Mesenchymal stem cell (in vitro differentiated cells and primary cell): Measurements from ENCODE around the gene NPAS2.

ENCODE experiments used
- DNase-seq: peaks from one replicate; pipeline ENCODE4 v3.0.0-alpha.2; 2013
- H2AFZ ChIP-seq: one replicate; pipeline ENCODE4 v1.6.1; 2013; ENCODE audit warnings: low read depth, mild to moderate bottlenecking, control low read depth, inconsistent platforms, low read length, moderate library complexity
- H2AK5ac ChIP-seq: 2 replicates; pipeline ENCODE4 v1.6.1; 2013; ENCODE audit warnings: low read length, moderate library complexity, mild to moderate bottlenecking, inconsistent platforms; ENCODE audit not compliant: severe bottlenecking
- H2BK120ac ChIP-seq: one replicate; pipeline ENCODE4 v1.6.1; 2013; ENCODE audit warnings: low read depth, mild to moderate bottlenecking, inconsistent platforms, low read length, moderate library complexity
- H2BK12ac ChIP-seq, 2 experiments: one replicate each; pipeline ENCODE4 v1.6.1; 2013; ENCODE audit warnings: inconsistent platforms in 2 of 2, low read length in 2 of 2, mild to moderate bottlenecking in 2 of 2, moderate library complexity in 2 of 2, control low read depth in 1 of 2
- H2BK15ac ChIP-seq: one replicate; pipeline ENCODE4 v1.6.1; 2013; ENCODE audit warnings: mild to moderate bottlenecking, low read depth, inconsistent platforms; ENCODE audit not compliant: poor library complexity, severe bottlenecking
- H2BK5ac ChIP-seq: 2 replicates; pipeline ENCODE4 v1.6.1; 2013; ENCODE audit warnings: low read depth, mild to moderate bottlenecking, low read length, control low read depth, inconsistent platforms; ENCODE audit not compliant: poor library complexity, severe bottlenecking
- H3K14ac ChIP-seq, 2 experiments: one replicate each; pipeline ENCODE4 v1.6.1; 2013; ENCODE audit warnings: inconsistent platforms in 2 of 2, low read length in 2 of 2, control low read depth in 1 of 2, mild to moderate bottlenecking in 1 of 2, moderate library complexity in 1 of 2
- H3K18ac ChIP-seq, 2 experiments: one replicate each; pipeline ENCODE4 v1.6.1; 2013; ENCODE audit warnings: inconsistent platforms in 2 of 2, low read length in 2 of 2, control low read depth in 1 of 2, low read depth in 1 of 2, mild to moderate bottlenecking in 1 of 2
- H3K23ac ChIP-seq, 2 experiments: one replicate each; pipeline ENCODE4 v1.6.1; 2013; ENCODE audit warnings: inconsistent platforms in 2 of 2, low read length in 2 of 2, mild to moderate bottlenecking in 2 of 2, moderate library complexity in 2 of 2, control low read depth in 1 of 2
- H3K27ac ChIP-seq: 2 replicates; pipeline ENCODE4 v1.5.1; 2013; ENCODE audit warnings: mild to moderate bottlenecking, moderate library complexity, low read length, control low read depth, inconsistent platforms; ENCODE audit not compliant: poor library complexity, severe bottlenecking
- H3K27me3 ChIP-seq, 2 experiments: 2 replicates each; pipeline versions ENCODE4 v1.6.1 to v1.7.0; 2013; ENCODE audit warnings: low read length in 2 of 2, mild to moderate bottlenecking in 2 of 2, moderate library complexity in 2 of 2, control low read depth in 1 of 2, inconsistent platforms in 1 of 2; ENCODE audit not compliant: control insufficient read depth in 1 of 2, insufficient read depth in 1 of 2
- H3K36me3 ChIP-seq, 2 experiments: 2 replicates each; pipeline versions ENCODE4 v1.6.1 to v1.7.0; 2013; ENCODE audit warnings: low read length in 2 of 2, control low read depth in 1 of 2, inconsistent platforms in 1 of 2, low read depth in 1 of 2, mild to moderate bottlenecking in 1 of 2; ENCODE audit not compliant: insufficient read depth in 2 of 2, control insufficient read depth in 1 of 2
- H3K4ac ChIP-seq, 2 experiments: one replicate each; pipeline ENCODE4 v1.6.1; 2013; ENCODE audit warnings: inconsistent platforms in 2 of 2, low read length in 2 of 2, mild to moderate bottlenecking in 2 of 2, moderate library complexity in 2 of 2, control low read depth in 1 of 2, low read depth in 1 of 2
- H3K4me1 ChIP-seq: 2 replicates; pipeline ENCODE4 v1.6.1; 2013; ENCODE audit warnings: low read depth, low read length, control low read depth; ENCODE audit not compliant: control insufficient read depth, insufficient read depth
- H3K4me2 ChIP-seq: 2 replicates; pipeline ENCODE4 v1.6.1; 2013; ENCODE audit warnings: low read length, mild to moderate bottlenecking, inconsistent platforms; ENCODE audit not compliant: poor library complexity, severe bottlenecking
- H3K4me3 ChIP-seq, 2 experiments: 2 replicates each; pipeline versions ENCODE4 v1.5.1 to v1.7.0; 2013; ENCODE audit warnings: low read length in 2 of 2, mild to moderate bottlenecking in 2 of 2, control low read depth in 1 of 2, low read depth in 1 of 2; ENCODE audit not compliant: insufficient read depth in 1 of 2
- H3K79me1 ChIP-seq: replicated peaks from 2 replicates; pipeline ENCODE4 v1.6.1; 2013; ENCODE audit warnings: mild to moderate bottlenecking, control low read depth, low read length, inconsistent platforms; ENCODE audit not compliant: poor library complexity, severe bottlenecking
- H3K9ac ChIP-seq: 2 replicates; pipeline ENCODE4 v1.7.0; 2013; ENCODE audit warnings: mild to moderate bottlenecking, low read length, moderate library complexity
- H3K9me3 ChIP-seq: 2 replicates; pipeline ENCODE4 v1.7.0; 2013; ENCODE audit warnings: mild to moderate bottlenecking, low read length; ENCODE audit not compliant: control insufficient read depth
- H4K8ac ChIP-seq: one replicate; pipeline ENCODE4 v1.6.1; 2013; ENCODE audit warnings: inconsistent platforms, mild to moderate bottlenecking, low read length, moderate library complexity
- H4K91ac ChIP-seq: one replicate; pipeline ENCODE4 v1.6.1; 2013; ENCODE audit warnings: mild to moderate bottlenecking, low read length, inconsistent platforms
- WGBS: methylation state at CpG from one replicate; pipeline ENCODE4 v1.1.7; 2013; ENCODE audit warnings: mixed read lengths; 5-methylcytosine and 5-hydroxymethylcytosine counted together

The NPAS2 gene

GRCh38 chr2:100812116-100812515 lies 7.8 kb upstream of the NPAS2 start:
- Histone ChIP-seq H3K36me3 (no peaks in the 10 kb centered on the region), H3K4ac (no peak overlapping the region), H2BK15ac (no peak overlapping the region), H2AFZ (no peak overlapping the region), H3K4me1 (peaks cover 2% of the 10 kb centered on the region), H3K4me2 (no peak overlapping the region), H2BK12ac (no peak overlapping the region), H3K9me3 (no peaks in the 10 kb centered on the region), H3K18ac (no peak overlapping the region), H3K9ac (no peak overlapping the region), H2BK5ac (no peak overlapping the region), H2BK120ac (no peak overlapping the region), H3K27ac (no peak overlapping the region), H3K4me3 (no peak overlapping the region), H3K23ac (no peak overlapping the region), H4K91ac (no peak overlapping the region), H3K14ac (no peak overlapping the region), H3K27me3 (peaks cover 12 to 31% of the 10 kb centered on the region in 2 experiments), H2AK5ac (no peak overlapping the region), H4K8ac (no peak overlapping the region), H3K79me1 (no peaks in the 10 kb centered on the region)
- WGBS = 92% methylated on average over 4 of the region's 4 CpGs
- no peak for DNase-seq

GRCh38 chr2:100812573-100812972 lies 7.4 kb upstream of the NPAS2 start:
- no peak for DNase-seq
- Histone ChIP-seq H4K91ac (no peak overlapping the region), H3K23ac (no peak overlapping the region), H2BK12ac (no peak overlapping the region), H3K9me3 (no peaks in the 10 kb centered on the region), H3K14ac (no peak overlapping the region), H3K9ac (no peak overlapping the region), H2BK120ac (no peak overlapping the region), H3K4me3 (no peak overlapping the region), H2AFZ (no peak overlapping the region), H3K36me3 (no peaks in the 10 kb centered on the region), H3K18ac (no peak overlapping the region), H2BK15ac (no peak overlapping the region), H2AK5ac (no peak overlapping the region), H2BK5ac (no peak overlapping the region), H3K4me2 (no peak overlapping the region), H3K27me3 (peaks cover 12 to 28% of the 10 kb centered on the region in 2 experiments), H3K27ac (no peak overlapping the region), H3K4ac (no peak overlapping the region), H3K4me1 (no peaks in the 10 kb centered on the region), H3K79me1 (no peaks in the 10 kb centered on the region), H4K8ac (no peak overlapping the region)
- WGBS = 84% methylated on average over 3 of the region's 4 CpGs

- H3K27ac ChIP-seq = no peak overlapping the region
- no peak overlapping the region for H3K4me3 ChIP-seq
- H2BK120ac ChIP-seq = no peak overlapping the region
- no peak overlapping the region for H2BK5ac ChIP-seq
- no peak overlapping the region for H3K23ac ChIP-seq
- peak; percentile 81 for DNase-seq
- peaks cover 9 to 26% of the 10 kb centered on the region in 2 experiments for H3K27me3 ChIP-seq
- H2AK5ac ChIP-seq = no peak overlapping the region
- H3K18ac ChIP-seq = no peak overlapping the region
- 87% methylated on average over 3 of the region's 4 CpGs for WGBS
- no peak overlapping the region for H2AFZ ChIP-seq
- H4K8ac ChIP-seq = no peak overlapping the region
- H4K91ac ChIP-seq = no peak overlapping the region
- H3K79me1 ChIP-seq = no peaks in the 10 kb centered on the region
- H3K4me1 ChIP-seq = peaks cover 2% of the 10 kb centered on the region
- H3K9ac ChIP-seq = no peak overlapping the region
- no peak overlapping the region for H2BK15ac ChIP-seq
- no peaks in the 10 kb centered on the region for H3K36me3 ChIP-seq
- H3K14ac ChIP-seq = no peak overlapping the region
- H3K4ac ChIP-seq = no peak overlapping the region
- no peak overlapping the region for H3K4me2 ChIP-seq
- H3K9me3 ChIP-seq = no peaks in the 10 kb centered on the region
- no peak overlapping the region for H2BK12ac ChIP-seq
Measured at GRCh38 chr2:100813527-100813926, 6.4 kb upstream of the NPAS2 start.

- Histone ChIP-seq H2BK12ac (no peak overlapping the region), H3K18ac (no peak overlapping the region), H3K9me3 (no peaks in the 10 kb centered on the region), H2AFZ (no peak overlapping the region), H3K79me1 (no peaks in the 10 kb centered on the region), H3K4me3 (no peak overlapping the region), H3K4me1 (peaks cover 5% of the 10 kb centered on the region), H3K4me2 (no peak overlapping the region), H2BK5ac (no peak overlapping the region), H4K91ac (no peak overlapping the region), H2AK5ac (no peak overlapping the region), H3K36me3 (no peaks in the 10 kb centered on the region), H3K27ac (no peak overlapping the region), H2BK15ac (no peak overlapping the region), H3K14ac (no peak overlapping the region), H2BK120ac (no peak overlapping the region), H3K4ac (no peak overlapping the region), H3K27me3 (peaks cover 7 to 31% of the 10 kb centered on the region in 2 experiments), H3K23ac (no peak overlapping the region), H4K8ac (no peak overlapping the region), H3K9ac (no peak overlapping the region)
- DNase-seq = no peak
- WGBS = 79% methylated on average over 3 of the region's 3 CpGs
Measured at GRCh38 chr2:100814043-100814442, 5.9 kb upstream of the NPAS2 start.
